Tongue (tissue), 2 donors: ENCODE results near the gene SAP30BP. TPM values are rescaled to one million over a fixed set of nuclear protein-coding genes. Genes with fewer than 3 reads are reported as not detected.

ENCODE experiments used
- DNase-seq: peaks from one replicate; pipeline ENCODE4 v3.0.0-alpha.2; 2015
- total RNA-seq: library from RNA; depleted of rRNA; stranded (reverse); fragments of >200 nt; gene quantifications from one replicate; pipeline ENCODE4 v1.2.3, GENCODE V29; 2014

Gene SAP30BP
- total RNA-seq, 1 donor from 2014 or later, result 57.0 TPM

DNA sequence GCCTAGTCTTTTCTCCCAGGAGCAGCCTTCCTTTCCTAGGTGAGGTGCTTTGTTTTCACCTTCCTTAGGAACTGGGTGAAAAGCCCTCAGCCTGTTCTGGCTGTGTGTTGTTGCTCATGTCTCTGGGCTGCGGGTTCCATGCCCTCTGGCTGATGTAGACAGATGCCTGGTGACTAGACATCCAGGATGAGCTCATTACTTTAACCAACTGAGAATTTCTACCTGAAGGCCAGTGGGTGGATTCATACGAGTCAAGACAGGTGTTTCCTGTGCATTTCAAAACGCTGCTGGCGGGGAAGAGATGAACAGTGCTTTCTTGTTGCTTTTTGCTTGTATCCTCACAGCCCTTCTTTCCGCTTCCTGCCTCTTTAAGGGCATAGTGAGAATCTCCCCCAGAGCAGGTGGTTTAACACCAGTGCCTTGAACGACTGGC, 22.3 kb downstream of the SAP30BP start:
- peak; percentile 53 for DNase-seq

DNA sequence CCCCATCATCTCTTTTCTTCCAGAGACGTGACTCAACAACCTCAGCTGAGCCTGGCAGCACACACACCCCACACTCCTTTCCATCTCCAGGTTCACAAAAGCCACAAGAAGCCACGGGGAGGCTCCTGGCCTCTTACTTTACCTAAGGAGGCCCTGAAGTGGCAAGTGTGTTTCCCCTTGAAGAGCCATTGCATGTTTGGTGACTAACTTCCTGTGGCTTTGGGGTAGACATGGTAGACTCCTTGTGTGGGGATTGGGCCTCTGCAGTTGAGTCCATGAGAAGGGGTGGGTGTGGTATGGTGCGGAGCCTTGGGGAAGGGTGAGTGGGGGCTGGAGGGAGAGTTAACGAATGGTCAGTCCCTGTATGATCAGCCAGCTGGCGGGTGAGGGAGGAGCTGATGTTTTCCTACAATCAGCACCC, 24.2 kb downstream of the SAP30BP start:
- DNase-seq, result no peak

DNA sequence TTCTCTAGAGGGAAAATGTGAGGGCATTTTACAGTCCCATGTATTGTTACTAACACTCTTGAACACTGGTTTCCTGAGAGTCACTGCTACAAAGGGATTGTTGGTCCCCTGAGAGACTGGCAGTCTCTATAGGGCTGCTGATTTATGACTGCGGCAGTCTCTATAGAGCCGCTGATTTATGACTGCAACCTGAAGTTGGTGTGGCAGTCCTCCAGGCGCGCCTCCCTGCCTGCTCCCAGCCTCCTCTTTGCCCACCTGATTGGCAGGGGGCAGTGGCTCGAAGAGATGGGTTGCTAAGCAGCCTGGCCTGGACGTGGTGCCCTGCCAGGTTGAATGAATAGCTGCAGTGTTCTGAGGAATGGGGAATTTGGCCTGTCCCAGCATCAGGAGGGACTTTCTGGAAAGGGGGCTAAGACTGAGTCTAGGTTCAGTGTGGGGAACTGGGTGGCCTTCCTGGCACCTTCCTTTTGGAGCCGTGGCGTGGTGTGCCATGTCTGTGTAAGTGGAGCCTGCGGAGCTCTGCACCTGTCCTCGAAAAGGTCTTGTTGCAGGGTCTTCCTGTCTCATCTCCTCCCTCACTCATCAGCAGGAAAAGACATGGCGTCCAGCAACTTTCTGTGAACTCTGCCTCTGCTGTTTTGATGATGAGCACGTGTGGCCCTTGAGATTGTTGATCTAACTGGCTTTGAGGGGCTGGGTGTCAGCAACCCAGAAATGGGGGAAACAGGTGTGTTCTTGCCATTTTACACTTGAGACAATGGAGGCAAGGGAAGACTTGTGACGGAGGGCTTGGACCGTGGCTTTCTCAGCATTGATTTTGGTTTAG, 24.9 kb downstream of the SAP30BP start:
- peak; percentile 55 for DNase-seq

DNA sequence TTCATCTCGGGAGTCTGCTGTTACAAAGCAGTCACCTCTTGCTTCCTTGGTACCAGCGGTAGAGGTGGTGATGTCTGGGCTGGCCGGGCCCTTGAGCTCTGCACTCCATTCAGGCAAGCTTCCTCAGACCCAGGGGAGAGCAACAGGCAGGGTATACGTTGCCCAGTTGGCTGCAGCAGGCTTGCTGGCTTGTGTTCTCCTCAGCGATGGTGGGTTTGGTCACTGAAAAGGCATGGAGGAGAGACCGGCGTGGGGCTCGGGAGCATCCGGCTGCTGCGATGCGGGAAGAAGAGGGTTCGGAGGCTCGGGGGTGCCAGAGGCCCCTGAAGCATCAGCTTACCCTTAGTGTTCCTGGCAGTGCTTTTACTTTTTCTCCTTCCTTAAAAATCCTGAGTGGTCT, 25.8 kb downstream of the SAP30BP start:
- no peak for DNase-seq

DNA sequence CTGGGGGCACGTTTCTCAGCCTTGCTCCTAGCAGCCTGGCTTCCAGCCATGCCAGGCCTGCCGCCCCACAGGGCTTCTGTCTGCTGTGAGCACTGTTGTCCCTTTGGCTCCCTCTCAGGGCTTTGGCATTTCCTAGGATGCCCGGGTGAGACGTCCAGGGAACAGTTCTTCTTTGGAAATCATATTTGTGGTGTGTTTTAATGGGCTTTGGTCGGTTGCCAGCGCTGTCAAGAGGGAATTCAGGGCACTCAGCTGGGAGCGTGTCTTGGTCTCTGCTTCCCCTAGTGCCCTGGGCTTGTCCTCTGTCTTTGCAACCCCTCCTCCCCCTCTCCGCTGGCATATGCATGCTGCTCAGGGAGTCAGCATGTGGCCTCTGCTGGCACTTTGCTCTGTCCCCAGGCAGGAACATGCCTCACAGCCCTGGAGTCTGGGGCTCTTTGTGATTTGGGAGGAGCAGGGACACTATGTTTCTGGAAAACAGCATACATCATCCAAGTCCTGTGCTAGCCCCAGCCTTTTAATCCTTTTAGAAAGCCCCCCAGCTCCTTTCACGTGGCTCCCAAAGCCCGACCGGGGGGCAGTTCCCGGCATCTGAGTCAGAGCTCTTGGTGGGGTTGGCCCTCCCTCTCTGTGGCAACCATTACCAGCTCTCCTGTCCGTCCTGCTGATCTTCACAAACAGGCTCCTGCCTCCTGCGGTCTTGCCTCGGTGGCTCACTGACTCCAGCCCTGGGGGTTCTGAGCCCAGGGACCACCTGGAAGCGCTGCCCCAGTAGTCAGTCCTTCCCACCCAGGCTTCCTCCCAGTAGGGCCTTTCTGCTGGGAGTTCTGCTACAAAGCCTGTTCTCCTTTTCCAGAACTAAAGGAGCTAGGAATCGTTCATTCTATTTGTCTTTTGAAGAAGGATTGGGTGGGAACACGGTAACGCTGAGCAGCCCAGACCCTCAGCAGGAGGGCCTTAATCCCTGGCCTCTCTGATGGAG, 26.7 kb downstream of the SAP30BP start:
- peak; percentile 89 for DNase-seq

DNA sequence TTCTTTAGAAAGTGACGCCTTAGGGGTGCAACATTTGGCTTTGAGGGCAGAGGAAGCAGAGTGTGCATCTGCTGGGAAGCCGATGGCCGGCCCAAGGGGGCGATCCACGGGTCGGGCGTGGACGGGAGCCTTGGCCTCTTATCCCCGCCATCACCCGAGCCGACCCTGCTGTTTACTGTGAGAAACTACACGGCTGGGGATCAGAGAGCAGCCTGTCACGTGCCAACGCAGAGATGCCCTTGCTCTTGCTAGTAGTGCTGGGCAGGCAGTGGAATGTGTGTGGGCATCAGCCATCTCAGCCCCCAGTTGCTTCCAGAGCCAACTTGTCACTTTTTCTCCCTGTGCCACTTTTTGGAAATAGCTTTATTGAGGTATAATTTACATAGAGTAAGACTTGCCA, 27.4 kb downstream of the SAP30BP start:
- DNase-seq, result no peak

DNA sequence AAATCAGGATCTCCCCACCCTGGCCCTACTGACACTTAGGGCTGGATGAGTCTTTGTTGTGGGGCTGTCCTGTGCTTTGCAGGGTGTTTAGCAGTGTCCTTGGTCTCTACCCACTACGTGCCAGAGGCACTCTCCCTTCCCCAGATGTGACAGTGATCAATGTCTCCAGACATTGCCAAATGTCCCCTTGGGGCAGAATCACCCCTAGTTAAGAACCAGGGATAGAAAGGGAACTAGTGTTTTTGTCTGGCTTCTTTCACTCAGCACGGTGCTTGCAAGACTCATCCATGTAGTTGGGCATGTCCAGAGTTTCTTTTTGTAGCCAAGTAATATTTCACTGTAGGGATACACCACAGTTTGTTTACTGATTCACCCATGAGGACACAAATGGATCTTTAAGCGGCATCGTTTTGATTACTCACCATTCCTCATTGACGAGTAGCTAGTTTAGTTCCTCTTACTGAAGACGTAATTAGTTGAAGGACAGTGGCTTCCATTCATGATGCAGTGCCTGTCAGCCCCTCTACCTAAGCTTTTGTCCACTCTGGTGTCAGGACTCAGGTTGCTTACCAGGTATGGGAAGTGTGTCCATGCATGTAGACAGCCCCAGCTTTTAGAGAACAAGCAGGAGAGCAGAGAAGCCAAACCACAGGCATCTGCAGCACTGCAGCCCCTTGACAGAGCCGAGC, 28.1 kb downstream of the SAP30BP start:
- no peak for DNase-seq

DNA sequence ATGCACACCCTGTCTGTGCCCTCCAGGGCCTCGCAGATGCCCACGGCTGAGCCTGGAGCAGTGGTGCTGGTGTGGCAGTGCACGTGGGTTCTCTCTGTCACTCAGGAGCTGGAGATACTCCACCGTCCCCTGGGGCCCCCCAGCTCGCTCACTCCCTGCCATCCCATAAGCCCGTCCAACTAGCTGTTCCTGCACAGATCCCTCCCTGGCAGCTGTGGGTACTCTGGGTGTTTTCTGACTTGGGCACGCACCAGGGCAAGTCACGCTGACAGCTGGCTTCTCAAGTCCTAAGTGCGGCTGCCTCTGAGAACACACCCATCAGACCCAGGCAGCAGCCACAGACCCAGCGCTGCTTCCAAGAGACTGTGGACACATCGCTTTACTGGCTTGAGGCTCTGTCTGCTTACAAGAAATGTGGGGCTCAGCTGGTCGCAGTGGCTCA, 28.7 kb downstream of the SAP30BP start:
- DNase-seq, result peak; percentile 97

DNA sequence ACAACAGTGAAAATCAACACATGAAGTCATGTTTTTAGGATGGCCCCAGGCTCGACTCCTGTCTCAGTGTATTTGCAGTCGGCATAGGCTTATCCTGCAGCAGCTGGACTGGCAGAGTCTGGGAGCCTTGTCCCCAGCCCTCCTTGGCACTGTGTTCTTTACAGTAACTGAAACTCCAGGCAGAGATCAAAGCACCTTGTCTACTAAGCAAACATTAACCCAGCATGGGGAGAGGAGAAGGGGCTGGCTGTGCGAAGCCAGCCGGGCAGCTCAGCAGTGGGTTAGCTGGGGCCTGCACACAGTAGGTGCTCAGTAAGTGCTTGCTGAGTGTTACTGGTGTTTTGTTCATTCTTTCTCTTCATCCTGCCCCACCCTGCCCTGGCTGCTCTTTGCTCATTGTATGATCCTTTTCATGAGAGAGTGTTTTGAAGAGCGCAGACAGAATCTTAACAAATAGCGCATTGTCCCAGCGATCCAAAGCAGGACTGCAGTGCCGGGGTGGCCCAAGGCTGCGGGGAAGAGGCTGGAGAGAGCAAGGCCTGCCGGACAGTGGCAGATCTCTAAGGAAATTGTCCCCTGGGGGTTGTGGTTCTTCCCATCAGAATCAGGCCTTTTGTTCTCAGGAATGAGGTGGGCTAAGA, 30.6 kb downstream of the SAP30BP start:
- peak; percentile 93 for DNase-seq

DNA sequence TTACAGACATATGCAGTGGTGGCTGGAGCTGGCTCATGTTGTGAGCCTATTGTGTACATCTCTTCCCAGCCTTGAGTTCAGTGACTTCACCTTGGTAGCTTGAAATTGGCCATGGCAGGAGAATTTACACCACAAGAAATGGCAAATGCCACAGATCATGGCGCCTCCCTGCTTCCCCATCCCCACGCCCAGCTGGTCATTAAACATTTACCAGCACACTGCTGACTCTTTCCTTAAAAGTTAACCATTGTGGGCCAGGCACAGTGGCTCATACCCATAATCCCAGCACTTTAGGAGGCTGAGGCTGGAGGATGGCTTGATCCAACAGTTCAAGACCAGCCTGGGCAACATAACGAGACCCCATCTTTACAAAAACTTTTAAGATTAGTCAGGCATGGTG, 31.5 kb downstream of the SAP30BP start:
- no peak for DNase-seq

DNA sequence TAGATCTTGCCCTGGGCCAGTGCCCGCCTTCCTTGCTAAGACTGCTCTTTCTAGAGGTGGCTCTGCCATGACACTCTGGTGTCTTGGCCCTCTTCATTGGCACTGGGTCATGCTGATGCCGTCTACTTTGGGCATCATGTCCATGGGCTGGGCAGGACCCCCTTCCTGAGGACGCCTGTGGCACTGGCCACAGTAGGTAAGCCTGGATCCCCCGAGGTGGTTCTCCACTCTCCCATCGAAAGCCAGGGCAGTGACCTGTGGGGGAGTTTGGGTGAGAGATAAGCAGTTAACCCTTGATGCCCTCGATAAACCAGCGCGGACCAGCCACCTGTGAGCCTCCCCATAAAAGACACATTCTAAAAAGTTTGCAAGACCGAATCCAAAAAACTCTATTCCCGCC, 34.1 kb downstream of the SAP30BP start:
- DNase-seq, result no peak

DNA sequence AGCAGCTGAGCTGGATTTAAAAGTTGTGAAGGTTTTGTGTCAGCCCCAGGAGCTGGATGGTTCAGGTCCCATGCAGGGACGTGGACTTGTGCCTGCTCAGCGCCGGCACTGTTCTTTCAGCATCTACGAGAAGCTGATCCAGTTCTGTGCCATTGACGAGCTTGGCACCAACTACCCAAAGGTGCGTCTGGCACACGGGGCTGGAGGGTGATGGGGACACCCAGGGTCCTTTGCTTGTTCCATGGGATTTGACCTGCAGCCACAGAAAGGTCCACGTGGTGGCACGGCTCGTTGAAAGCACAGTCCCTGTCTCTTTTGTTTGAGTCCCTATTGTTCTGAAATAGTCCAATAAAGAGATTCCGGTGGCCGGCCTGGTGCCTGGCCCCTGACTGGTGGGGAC, 36.1 kb downstream of the SAP30BP start:
- no peak for DNase-seq

DNA sequence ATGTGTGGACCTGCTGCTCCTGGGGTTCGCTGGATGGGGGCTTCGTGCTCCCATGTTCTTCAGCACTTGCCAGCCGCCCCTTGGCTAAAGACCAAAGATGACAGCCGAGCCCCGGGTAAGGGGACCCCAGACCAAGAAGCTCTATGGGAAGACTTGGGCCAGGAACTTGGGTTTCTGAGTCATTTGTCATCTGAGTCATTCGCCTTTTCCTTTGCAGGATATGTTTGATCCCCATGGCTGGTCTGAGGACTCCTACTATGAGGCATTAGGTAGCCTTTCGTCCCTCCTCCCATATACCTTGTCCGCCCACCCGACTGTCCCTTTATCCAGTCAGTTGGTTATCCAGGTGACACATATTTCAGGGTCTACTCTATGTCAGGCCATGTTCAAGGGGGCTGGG, 36.5 kb downstream of the SAP30BP start:
- DNase-seq, result no peak

DNA sequence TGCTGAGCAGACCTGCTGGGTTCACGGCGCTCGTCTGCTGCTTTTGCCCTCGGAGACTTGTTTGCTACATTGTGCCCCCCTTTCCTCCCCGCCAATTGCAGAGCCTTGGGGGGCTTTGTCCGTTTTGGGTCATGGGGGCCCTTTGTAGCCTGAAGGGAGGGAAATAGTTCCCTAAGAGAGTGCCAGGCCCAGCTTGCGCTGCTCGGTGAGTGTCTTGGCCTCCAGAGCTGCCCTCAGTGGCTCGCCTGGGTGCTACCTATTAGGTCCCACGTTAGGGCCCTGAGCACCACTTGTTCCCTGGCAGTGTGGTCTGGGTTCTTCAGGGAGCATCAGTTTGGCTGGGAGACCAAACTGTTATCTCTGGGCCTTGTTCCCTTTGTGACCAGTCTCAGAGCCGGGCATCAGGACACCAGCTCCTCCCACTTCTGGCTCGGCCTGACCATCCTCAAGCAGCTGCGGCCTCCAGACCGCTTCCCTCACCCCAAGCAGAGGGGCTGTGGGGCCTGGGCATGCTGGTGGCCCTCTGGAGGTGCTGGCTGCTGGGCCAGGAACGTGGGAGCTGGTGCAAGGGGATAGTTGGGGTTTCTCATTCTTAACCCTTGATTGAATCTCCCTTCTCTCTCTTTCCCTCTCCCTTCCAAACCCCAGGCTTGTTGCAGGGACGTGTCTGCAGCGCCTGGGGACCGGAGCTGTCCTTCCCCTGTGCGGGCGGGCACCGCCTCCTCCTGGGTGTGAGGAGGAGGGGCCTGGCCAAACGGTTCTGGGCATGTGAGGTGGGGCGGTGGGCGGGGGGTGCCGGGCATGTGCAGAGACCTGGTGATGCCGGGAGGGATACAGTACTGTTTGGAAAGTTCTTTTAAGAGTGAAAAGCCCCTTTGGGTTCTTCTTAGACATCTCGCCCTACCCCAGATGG, 38.1 kb downstream of the SAP30BP start:
- DNase-seq, result no peak

DNA sequence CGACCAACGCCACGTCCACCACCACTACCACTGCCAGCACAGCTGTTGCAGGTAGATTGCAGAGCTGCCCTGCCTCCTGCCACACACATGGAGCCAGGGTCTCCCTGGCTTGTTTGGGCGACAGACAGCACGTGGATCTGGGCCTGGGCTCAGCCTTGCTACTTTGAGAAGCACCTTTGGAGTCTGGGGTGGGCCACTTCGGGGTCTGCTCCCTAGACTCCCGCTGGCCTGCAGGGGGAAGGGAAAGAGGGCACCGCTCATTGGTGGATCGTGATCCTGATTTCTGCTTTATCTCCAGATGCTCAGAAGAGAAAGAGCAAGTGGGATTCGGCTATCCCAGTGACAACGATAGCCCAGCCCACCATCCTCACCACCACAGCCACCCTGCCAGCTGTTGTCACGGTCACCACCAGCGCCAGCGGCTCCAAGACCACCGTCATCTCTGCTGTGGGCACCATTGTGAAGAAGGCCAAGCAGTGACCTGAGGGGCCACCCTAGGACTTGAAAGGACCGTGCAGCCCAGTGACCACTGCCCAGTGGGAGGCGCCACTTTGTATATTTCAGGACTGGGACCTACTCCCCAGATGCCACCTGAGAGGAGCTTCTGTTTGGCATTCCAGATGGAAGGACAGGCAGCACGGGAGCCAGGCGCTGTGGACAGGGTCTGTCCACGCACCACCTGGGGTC, 39.0 kb downstream of the SAP30BP start:
- DNase-seq, result no peak

DNA sequence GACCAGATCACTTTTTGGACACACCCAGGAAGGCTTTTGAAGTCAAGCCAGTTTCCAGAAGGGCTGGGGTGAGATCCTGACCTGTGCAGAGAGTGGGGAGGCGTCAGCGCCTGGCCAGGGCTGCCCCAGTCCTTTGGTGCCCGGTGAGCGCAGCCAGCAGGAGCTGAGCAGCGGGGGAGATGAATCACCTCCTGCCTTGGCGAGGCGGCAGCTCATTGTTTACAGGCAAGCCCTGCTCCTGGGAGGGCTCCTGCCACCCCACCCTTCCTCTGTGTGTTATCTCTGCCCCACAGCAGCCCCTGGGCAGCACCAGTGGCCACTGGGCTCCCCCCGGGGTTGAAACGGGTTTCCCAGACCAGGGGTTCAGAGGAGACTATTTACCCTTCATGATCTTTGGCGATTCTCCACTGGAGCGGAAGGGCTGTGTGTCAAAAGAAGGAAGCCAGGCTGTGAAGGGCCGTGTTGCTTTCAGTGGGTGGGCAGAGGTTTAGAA, 40.0 kb downstream of the SAP30BP start:
- DNase-seq, result no peak

DNA sequence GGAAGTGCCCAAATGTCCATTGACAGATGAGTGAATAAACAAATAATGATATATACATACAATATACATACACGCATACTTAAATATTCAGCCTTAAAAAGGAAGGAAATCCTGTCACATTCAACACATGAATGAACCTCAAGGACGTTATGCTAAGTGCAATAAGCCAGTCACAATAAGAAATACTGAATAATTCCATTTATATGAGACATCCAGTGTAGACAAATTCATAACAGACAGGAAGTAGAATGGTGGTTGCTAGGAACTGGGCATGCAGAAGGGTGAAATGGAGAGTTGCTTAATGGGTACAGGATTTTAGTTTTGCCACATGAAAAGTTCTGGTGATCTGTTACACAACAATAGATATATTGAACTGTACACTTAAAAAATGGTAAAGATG, 45.3 kb downstream of the SAP30BP start:
- no peak for DNase-seq

DNA sequence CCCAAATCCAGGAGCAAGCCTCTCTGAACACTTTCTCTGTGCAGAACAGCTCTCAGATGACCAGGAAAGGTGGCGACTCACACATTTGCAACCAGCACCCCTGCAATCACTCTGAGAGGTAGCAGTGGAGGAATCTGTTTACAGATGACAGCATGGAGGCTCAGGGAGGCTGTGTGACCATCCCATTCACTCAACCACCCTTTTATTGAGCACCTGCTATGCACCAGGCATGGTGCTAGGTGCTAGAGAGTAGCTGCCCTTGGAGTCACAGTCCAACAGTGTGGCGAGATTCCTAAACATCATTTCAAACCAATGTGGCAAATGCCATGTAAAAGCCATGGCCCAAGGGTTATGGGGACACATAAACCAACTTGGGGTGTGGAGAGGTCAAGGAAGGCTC, 52.6 kb downstream of the SAP30BP start:
- DNase-seq, result no peak

DNA sequence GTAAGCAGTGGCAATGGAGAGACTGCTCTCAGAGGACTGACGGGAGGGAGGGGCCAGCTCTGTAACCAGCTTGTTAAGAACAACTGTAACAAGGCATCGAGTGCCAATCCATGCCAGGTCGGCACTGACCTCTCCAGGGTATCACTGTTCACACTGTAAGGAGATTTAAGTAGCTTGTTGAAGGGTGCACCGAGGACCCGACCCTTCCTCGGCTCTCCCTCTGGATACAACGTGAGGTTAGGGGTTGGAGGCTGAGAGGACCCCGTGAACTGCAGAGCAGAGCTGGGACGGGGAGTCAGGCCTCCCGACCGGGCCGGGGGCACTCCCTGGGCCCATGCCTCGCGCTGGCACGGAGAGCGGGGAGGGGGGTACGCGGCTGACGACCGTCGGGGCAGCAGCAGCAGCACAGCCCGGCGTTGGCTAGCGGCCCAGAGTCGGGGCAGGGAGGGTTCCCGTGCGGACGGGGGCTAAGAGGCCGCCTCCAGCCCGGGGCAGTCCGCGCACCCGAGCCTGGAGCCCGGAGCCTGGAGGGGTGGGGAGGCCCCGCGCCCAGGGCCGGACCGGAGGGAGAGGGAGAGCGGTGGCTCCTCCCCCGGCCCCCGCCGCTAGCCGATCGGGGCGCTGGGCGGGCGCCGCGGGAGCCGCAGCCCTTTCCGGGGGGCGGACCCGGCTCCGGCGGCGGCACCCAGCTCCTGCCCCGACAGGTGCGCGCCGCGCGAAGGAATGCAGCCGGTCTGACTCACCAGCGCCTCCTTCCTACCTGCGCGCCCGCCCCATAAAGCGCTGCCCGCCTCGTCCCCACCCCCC, 53.7 kb downstream of the SAP30BP start, which contains the start of gene ITGB4:
Gene ITGB4 (plus strand): TSS at position 804 of the 807 bp plus-strand sequence. CDS start 3,245 bp downstream, outside the sequence.
- DNase-seq, result peak; percentile 60
